HG03280 (cell line): ENCODE results near the gene MME.

Experiments used
- ATAC-seq: cut with Tn5 transposase; IDR thresholded peaks from one replicate; pipeline ENCODE4 v1.9.1; 2021; ENCODE audit warnings: mild to moderate bottlenecking, moderate library complexity; ENCODE audit not compliant: unreplicated experiment

The MME gene

DNA sequence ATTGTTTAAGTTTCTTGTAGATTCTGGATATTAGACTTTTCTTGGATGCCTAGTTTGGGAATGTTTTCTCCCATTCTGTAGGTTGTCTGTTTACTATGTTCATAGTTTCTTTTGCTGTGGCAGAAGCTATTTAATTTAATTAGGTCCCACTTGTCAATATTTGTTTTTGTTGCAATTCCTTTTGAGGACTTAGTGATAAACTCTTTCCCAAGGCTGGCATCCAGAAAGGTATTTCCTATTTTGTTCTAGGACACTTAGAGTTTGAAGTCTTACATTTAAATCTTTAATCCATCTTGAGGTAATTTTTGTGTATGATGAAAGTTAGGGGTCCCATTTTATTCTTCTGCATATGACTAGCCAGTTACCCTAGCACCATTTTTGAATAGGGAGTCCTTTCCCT, 54.9 kb downstream of the MME start:
- ATAC-seq, result no peak

GRCh38 chr3:155138677-155139076, 58.6 kb downstream of the MME start:
- no peak for ATAC-seq

GRCh38 chr3:155147588-155147987, 67.5 kb downstream of the MME start:
- ATAC-seq, result no peak

DNA sequence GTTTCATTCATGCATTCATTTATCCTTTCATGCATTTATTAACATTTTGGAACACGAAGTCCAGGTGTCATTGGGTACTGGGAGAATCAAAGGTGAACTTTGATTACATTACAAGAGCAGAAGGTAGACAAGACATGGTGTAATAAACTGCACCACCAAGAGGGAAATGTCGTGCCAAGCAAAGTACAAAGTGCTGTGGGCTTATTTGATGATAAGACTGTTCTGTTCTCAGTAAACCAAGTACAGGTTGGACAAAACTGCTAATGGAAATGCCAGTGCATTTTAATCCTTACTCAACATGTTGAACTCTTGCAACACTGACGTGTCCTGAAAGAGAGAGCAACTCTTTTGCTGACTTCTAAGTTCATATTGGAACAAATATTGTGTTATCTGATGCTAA, 69.4 kb downstream of the MME start:
- no peak for ATAC-seq

- no peak for ATAC-seq
These were observed 73.4 kb downstream of the MME start for GRCh38 chr3:155153242-155154186.

DNA sequence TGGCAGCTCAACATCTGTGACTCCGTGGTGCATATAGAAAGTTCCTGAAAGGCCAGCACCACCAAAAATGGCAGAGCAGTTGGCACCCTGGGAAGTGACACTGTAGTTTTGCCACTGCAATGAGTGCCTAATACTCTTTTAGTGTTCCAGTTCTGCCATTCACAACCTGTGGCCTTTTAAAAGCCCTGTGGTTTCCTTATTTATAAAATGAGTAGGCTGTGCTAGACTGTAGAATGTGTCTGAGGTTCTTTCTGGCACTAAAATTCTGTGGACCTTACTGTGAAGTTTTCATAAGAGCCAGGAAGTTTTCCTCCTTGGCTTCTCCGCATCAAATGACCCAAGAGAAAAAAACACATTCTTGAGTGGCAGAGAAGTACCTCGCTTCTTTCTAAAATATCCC, 74.1 kb downstream of the MME start:
- no peak for ATAC-seq

- no peak for ATAC-seq
These were observed 78.4 kb downstream of the MME start for GRCh38 chr3:155158346-155159037.

- ATAC-seq, result no peak
These were observed 79.2 kb downstream of the MME start for GRCh38 chr3:155159301-155159700.

- no peak for ATAC-seq
These were observed 81.6 kb downstream of the MME start for GRCh38 chr3:155161640-155162292.

DNA sequence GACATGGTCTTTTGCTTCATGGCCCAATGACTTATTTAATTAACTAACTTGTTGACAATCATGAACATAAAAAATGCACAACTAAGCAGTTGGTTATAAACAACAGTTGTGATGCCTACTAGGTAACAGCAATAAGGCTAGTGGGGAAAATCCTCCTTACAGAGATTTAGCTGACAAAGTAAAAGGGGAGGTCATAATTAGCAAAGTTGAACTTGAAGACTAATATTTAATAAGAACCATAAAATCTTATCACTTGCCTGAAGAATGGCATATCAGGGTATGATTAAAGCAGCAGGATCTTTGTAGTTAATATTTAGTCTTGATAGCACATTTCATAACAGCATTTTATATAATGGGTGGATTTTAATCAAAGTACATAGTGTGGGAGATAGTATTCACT, 84.2 kb downstream of the MME start:
- ATAC-seq, result no peak

DNA sequence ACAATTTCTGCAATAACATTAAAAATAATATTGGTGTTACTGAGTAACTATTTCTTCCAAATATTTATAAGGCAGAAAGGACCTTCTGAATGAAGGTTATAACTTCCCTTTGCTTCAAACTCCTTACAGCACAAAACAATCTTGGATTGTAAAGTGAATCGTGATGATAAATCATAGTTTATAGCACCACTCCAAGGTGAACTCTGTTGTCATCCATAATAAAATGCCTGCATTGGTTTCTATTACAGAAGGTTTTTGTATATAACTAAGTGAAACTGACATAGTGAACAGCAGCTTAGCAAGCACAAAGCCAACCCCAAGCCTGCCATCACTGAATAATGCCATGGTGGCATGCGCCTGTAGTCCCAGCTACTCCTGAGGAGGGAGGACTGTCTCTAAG, 86.3 kb downstream of the MME start:
- no peak for ATAC-seq

DNA sequence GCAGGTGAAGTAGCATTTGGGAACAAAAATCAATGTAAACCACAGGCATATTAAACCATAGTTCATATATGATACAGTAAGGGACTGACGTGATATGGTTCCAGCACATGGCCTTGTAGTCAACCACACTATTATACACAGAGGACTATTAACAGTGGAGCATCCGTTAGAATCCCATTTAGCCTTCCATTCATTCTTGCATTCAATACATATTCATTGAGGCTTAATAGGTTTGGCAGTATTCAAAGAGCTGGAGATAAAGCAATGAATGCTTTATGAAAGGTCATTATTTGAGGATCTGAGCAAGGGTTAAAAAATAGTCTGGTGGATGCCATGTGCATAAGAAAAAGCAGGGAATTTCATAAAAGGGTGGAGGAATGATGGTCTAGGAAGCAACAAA, 89.1 kb downstream of the MME start:
- no peak for ATAC-seq

DNA sequence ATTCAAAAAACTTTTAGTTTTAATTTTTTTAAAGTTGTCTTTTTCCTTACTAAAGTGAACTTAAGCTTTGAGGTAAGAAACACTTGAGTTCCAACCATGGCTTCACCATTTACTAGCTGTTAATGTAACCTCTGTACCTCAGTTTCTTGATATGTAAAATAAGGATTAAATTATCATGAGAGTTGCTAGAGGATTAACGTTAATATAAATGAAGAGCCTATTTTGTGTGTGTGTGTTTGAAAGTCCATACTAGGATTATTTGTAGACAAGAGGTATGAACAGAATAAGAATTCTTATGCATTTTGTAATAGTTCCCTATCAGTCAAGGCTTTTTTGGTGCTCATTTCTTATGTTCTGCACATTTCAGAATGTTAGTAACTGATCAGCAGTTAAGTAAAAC, 93.7 kb downstream of the MME start:
- no peak for ATAC-seq

DNA sequence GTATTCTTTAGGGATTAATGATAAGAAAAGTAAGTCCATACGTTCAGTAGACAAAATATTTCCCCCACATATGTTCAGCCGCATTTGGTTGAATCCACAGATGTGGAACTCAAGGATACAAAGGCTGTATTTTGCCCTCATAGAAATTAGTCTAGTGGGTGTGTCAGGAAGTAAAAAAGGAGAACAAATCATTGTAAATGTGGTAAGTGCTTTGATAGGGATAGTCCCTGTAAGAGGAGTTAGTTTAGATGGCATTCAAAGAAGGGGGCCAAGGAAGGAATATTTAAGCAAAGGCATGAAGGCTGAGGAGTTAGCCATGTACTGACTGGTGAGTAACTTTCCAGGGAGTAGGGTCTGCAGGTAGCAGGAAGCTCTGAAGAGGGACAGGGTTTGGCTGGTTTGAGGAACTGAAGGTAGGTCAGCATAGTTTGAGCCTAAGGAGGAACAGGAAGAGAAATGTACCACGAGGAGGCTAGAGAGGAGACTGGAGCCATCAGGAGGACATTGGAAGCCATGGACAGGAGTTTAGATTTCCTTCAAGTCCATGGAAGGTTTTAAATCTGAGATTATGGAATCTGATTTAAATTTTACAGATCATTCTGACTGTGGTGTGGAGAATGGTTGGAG, 98.8 kb downstream of the MME start:
- no peak for ATAC-seq

DNA sequence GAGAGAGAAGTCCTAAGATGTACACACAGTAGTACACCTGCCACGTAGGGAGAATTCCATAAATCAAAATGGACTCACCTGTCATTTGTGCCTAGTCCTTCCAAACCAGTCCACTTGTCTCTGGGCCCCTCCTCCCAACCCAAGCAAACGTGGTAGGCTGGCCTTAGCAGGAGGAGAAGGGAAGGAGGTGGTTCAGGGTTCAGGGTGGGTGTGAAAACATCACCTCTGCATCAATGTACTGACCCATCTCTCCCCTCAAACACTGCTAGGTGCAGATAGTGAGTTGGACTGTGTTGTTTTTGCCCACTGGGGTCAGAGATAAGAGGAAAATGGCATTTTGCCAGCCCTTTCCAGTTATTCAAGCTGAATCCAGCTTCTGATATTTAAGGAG, 99.3 kb downstream of the MME start:
- no peak for ATAC-seq

- no peak for ATAC-seq
These were observed 100.0 kb downstream of the MME start for GRCh38 chr3:155179966-155180757.

DNA sequence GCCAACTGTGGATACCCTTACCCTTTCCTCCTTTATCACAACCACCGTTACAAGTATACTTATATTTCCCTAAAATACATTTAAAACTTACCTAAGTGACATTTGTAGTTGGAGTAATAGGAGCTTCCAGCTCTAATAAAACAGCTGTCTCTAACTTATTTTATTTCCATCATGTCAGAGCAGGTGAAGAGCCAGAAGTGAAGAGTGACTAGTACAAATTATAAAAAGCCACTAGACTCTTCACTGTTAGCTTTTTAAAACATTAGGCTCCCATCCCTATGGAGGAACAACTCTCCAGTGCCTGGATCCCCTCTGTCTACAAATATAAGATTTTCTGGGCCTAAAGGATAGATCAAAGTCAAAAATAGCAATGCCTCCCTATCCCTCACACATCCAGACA, 102.3 kb downstream of the MME start:
- no peak for ATAC-seq

GRCh38 chr3:155184011-155184410, 103.9 kb downstream of the MME start:
- ATAC-seq, result no peak

DNA sequence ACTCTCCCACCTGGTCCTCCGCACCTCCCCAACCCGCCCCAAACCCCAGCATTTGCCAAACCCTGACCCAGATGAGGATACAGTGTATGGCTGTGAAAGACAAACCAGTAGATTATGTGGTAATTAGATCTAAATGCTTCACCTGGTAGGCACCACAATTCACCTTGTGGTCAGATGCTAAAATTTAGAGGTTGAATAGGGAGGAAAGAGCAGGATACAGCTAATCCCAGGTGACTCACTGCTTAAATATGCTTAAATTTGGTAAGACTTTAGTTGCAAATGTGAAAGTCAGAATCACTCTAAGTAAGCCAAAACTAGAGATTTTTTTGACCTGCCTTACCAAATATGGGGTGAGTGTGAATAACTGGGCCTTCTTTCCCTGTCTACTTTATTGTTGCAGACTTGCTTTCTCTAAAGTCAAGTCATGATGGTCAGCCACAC, 105.5 kb downstream of the MME start:
- ATAC-seq, result no peak

DNA sequence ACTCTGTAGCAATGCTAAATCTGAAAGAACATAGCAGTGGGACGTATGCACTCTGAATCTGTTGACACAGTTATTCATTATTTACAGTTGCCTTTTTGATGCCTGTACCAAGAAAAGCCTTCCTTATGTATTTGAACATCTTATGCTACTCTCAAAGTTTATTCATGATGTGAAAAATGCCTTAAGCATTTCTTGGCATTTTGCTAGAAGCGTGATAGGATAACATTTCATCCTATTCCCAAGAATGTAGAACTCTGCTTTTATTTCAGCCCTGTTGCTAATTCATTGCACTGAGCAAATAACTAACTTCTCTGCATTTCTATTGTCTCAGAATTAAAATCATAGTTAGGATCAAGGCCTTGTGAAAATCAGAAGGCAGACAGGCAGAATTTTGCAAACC, 107.9 kb downstream of the MME start:
- ATAC-seq, result no peak
